Nephron (organoid): ENCODE measurements around the gene SUPT20HL2.
A peak's percentile ranks its signal among the peaks of the same experiment; 100 is the strongest.
"Not testable (repeated sequence)": the region's sequence is repeated elsewhere in the genome, so short reads cannot be mapped to it uniquely, and the experiment has no call there.

Source experiments
- H3K27ac Mint-ChIP-seq, 3 experiments: 2 replicates each; pipeline ENCODE4 v1.8.0; 2020; ENCODE audit warnings: mixed read lengths in 3 of 3, mild to moderate bottlenecking in 2 of 3, moderate library complexity in 1 of 3
- H3K27me3 Mint-ChIP-seq: 2 replicates; pipeline ENCODE4 v1.8.0; 2021; ENCODE audit warnings: low read depth, mild to moderate bottlenecking, moderate library complexity, mixed read lengths
- H3K36me3 Mint-ChIP-seq: 2 replicates; pipeline ENCODE4 v1.8.0; 2020; ENCODE audit warnings: low read depth, mixed read lengths
- H3K4me1 Mint-ChIP-seq: 2 replicates; pipeline ENCODE4 v1.8.0; 2020; ENCODE audit warnings: mixed read lengths
- H3K4me3 Mint-ChIP-seq, 3 experiments: 2 replicates each; pipeline ENCODE4 v1.8.0; 2020; ENCODE audit warnings: mild to moderate bottlenecking in 3 of 3, mixed read lengths in 3 of 3, moderate library complexity in 2 of 3
- H3K9me3 Mint-ChIP-seq: 2 replicates; pipeline ENCODE4 v1.8.0; 2020; ENCODE audit warnings: mixed read lengths
- TF ChIP-seq, protein P1 (sequence below), 3 experiments: fragments of 200-600 bp; sonication (generic); IDR thresholded peaks; one replicate each; pipeline ENCODE4 v1.5.0; 2021; ENCODE audit warnings: antibody characterized with exemption in 3 of 3; ENCODE audit not compliant: unreplicated experiment in 3 of 3

The SUPT20HL2 gene

DNA sequence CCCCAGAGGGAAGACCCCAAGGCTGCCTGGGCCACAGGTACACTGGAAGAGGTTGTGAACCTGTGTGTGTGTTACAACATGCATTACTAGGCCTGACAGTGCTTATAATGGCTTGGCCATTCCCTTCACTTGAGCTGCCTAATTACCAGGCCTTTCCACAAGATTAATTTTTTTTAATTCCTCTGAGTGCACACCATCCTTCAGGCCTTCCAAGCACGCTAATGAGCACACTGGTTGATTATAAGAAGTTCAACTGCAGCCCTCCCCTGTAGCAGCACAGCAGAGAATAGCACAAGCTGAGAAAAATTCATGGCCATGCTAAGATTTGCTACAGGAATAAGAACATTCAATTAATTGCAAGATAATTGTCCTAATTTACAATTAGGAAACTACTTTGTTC is 2.2 kb upstream of the SUPT20HL2 start:
- peak overlapping the region; percentile 76 to 97 (median 89) for H3K27ac Mint-ChIP-seq
- no peaks in the 10 kb centered on the region for H3K36me3 Mint-ChIP-seq
- peaks cover 33% of the 10 kb centered on the region for H3K4me1 Mint-ChIP-seq
- TF ChIP-seq, protein P1, sequence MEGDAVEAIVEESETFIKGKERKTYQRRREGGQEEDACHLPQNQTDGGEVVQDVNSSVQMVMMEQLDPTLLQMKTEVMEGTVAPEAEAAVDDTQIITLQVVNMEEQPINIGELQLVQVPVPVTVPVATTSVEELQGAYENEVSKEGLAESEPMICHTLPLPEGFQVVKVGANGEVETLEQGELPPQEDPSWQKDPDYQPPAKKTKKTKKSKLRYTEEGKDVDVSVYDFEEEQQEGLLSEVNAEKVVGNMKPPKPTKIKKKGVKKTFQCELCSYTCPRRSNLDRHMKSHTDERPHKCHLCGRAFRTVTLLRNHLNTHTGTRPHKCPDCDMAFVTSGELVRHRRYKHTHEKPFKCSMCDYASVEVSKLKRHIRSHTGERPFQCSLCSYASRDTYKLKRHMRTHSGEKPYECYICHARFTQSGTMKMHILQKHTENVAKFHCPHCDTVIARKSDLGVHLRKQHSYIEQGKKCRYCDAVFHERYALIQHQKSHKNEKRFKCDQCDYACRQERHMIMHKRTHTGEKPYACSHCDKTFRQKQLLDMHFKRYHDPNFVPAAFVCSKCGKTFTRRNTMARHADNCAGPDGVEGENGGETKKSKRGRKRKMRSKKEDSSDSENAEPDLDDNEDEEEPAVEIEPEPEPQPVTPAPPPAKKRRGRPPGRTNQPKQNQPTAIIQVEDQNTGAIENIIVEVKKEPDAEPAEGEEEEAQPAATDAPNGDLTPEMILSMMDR (IDR thresholded peaks at IDR 0.05; ENCODE audit: unreplicated experiment in 3 of 3) = no peak
- no peak overlapping the region for H3K4me3 Mint-ChIP-seq
- H3K27me3 Mint-ChIP-seq = no peaks in the 10 kb centered on the region
- no peaks in the 10 kb centered on the region for H3K9me3 Mint-ChIP-seq

DNA sequence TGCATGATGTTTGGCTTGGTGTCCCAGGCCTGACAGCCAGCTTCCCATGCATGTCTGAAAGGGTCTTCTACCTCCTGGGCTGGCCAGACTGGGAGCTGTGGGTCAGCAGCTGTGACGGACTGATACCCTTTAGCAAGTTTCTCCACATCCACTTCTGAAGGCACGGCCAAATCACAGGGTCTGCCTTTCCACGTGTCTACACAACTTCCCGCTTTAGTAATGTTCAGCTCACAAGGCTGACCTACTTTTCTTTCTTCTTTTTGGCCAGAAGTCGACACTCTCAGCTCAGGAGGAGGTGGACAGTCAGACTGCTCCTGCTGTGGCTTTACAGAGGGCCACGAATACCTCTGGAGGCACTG is 1.6 kb downstream of the SUPT20HL2 start:
- Mint-ChIP-seq H3K4me1 (peaks cover 29% of the 10 kb centered on the region), H3K27ac (peak overlapping the region; percentile 37 to 93 (median 84))
- H3K36me3 Mint-ChIP-seq, H3K4me3 Mint-ChIP-seq, H3K9me3 Mint-ChIP-seq, H3K27me3 Mint-ChIP-seq: not testable (repeated sequence)

DNA sequence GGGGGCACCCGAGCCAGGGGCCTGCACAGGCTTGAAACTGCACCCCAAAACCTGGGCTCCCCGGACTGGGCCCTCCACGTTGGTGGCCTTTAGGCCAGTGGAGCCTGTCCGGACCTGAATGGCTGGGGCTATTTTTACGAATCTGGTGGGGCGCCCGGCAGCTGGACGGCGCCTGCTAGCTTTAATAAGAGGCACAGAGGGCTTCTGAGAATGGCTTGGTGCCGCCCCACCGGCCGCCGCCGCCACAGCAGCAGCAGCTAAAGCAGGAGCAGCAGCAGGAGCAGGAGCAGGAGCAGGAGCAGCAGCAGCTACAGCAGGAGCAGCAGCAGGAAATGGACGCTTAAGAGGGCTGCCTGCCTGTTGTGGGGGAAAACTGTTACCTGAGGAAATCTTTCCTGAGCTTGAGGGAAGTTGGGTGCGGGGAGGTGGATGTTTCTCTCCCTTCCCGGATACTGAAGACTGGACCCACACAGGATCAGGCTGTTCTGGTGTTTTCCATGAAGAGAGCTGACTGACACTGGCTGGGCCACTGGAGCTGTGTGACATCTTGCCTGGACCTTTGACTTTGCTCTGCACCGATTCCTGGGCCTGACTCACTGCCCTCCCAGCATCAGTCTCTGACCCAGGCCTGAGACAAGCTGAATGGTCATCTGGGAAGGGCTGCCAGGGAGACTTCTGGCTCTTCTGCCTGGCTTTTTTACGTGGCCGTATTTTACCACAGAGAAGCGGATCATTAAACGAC is 2.2 kb downstream of the SUPT20HL2 start:
- H3K4me3 Mint-ChIP-seq, H3K9me3 Mint-ChIP-seq, H3K27me3 Mint-ChIP-seq, H3K36me3 Mint-ChIP-seq: not testable (repeated sequence)
- peaks cover 29% of the 10 kb centered on the region for H3K4me1 Mint-ChIP-seq
- H3K27ac Mint-ChIP-seq = peak overlapping the region; percentile 37 to 93 (median 84)

DNA sequence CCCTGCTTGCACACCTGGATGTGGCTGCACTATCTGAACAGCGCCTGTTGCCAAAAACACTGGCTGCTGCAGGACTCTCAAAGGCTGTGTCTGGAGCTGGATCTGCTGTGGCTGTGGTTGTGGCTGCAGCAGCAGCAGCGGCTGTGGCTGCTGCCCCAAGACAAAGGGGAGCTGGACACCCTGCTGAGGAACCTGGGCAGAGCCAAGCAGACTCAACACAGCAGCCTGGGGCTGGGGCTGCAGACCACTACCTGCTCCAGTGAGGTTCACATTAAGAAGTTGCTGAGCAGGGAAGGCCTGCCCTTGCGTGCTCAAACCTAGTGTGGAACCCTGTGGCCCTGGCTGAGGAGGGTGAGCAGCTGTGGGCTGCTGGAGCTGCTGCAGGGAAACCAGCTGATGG is 3.0 kb downstream of the SUPT20HL2 start:
- not testable (repeated sequence) for H3K27me3 Mint-ChIP-seq, H3K36me3 Mint-ChIP-seq, H3K4me3 Mint-ChIP-seq, H3K9me3 Mint-ChIP-seq
- H3K4me1 Mint-ChIP-seq = peaks cover 28% of the 10 kb centered on the region
- H3K27ac Mint-ChIP-seq = peak overlapping the region; percentile 66 to 84 (median 77)

DNA sequence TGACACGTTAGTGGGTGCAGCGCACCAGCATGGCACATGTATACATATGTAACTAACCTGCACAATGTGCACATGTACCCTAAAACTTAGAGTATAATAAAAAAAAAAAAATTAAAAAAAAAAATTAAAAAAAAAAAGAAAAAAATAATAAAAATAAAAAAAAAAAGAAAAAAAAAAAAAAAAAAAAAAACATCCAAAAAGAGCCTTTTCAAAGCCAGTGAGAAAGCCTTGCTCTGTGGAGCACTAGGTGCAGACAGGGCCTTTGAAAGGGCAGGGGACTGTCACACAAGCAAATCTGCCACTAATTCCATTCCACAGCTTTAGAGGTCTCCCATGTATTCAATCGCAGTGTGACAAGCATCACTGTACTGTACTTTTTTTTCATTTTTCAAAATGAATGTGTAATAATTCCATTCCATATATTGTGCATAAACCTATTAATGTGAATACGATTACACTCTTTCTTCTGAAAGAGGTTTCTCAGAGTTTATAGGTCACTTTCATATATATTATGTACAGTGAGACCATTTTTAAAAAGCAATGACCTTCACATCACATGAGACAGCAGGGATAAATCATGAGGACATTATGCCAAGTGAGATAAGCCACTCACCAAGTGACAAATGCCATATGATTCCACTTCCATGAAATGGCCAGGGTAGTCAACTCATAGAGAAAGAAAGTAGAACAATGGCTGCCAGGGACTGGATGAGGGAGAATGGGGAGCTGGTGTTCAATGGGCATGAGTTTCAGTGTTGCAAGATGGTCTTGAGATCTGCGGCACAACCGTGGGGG is 4.1 kb downstream of the SUPT20HL2 start:
- Mint-ChIP-seq H3K27ac (peak overlapping the region; percentile 52 to 84 (median 76)), H3K4me1 (peaks cover 28% of the 10 kb centered on the region)
- not testable (repeated sequence) for H3K9me3 Mint-ChIP-seq, H3K36me3 Mint-ChIP-seq, H3K4me3 Mint-ChIP-seq, H3K27me3 Mint-ChIP-seq

DNA sequence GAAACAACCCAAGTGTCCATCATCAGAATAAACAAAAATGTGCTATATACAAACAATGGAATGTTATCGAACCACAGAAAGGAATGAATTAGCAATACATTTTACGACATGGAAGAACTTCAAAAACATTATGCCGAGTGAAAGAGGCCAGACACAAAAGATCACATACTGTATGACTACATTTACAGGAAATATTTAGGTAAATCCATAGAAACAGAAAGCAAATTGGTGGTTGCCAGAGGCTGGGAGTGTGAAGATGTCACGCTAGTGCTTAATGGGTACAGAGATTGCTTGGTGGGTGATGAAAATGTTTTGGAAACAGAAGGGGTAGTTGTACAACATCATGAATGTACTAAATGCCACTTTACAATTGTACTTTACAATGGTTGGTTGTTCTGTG is 5.1 kb downstream of the SUPT20HL2 start:
- H3K27me3 Mint-ChIP-seq = not testable (repeated sequence)
- peaks cover 37% of the 10 kb centered on the region for H3K4me1 Mint-ChIP-seq

DNA sequence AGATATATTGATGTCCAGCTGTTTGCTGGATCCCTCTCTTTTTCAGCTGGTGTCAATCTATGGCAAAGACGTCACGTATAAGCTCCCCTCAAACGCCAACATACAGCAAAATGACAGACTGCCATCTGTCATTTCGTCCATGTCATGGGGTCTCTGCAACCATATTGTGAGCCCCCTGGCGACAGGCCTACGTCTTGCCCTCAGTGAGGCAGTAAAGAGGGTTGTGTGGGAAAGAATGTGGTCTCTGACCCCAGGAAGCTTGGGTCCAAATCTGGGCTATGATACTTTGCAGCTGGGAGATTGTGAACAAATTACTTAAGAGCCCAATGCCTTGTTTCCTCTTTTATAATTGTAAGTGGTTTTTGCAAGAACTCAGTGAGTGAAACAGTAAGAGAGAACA is 7.4 kb downstream of the SUPT20HL2 start:
- TF ChIP-seq, protein P1 (IDR thresholded peaks at IDR 0.05; ENCODE audit: unreplicated experiment in 3 of 3) = peak in 2 of 3 experiments; percentile 29 to 31
- H3K27me3 Mint-ChIP-seq = no peaks in the 10 kb centered on the region
- peak overlapping the region in 1 of 3 experiments; percentile 5 for H3K4me3 Mint-ChIP-seq
- H3K27ac Mint-ChIP-seq = peak overlapping the region; percentile 77 to 97 (median 96)
- peaks cover 37% of the 10 kb centered on the region for H3K4me1 Mint-ChIP-seq
- H3K36me3 Mint-ChIP-seq = no peaks in the 10 kb centered on the region
- H3K9me3 Mint-ChIP-seq = no peaks in the 10 kb centered on the region

More for the DNA sequence above, 5.1 kb downstream of the SUPT20HL2 start:
- H3K4me3 Mint-ChIP-seq, H3K9me3 Mint-ChIP-seq, H3K36me3 Mint-ChIP-seq: not testable (repeated sequence)
- H3K27ac Mint-ChIP-seq = peak overlapping the region in 2 of 3 experiments; percentile 96 to 97

DNA sequence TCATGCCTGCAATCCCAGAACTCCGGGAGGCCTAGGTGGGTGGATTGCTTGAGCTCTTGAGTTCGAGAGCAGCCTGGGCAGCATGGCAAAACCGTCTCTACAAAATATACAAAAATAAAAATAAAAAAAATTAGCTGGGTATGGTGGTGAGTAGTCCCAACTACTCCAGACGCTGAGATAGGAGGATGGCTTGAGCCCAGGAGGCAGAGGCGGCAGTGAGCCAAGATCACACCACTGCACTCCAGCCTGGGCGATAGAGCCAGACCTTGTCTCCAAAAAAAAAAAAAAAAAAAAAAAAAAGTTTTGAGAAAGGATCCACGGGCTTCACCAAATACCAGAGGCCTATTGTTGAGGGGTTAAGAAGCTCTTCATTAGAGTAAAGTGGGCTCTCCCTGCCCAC is 8.0 kb downstream of the SUPT20HL2 start:
- no peaks in the 10 kb centered on the region for H3K36me3 Mint-ChIP-seq
- H3K4me3 Mint-ChIP-seq = peak overlapping the region in 1 of 3 experiments; percentile 5
- TF ChIP-seq, protein P1 (IDR thresholded peaks at IDR 0.05; ENCODE audit: unreplicated experiment in 3 of 3) = no peak
- no peaks in the 10 kb centered on the region for H3K9me3 Mint-ChIP-seq
- H3K27me3 Mint-ChIP-seq = no peaks in the 10 kb centered on the region
- peaks cover 37% of the 10 kb centered on the region for H3K4me1 Mint-ChIP-seq
- H3K27ac Mint-ChIP-seq = peak overlapping the region; percentile 77 to 97 (median 96)
